LNCAP (cell line): ENCODE measurements around the gene SET.

Source experiments
- TF ChIP-seq, protein P1 (sequence below): fragments of 450-650 bp; IDR thresholded peaks from 2 replicates; pipeline ENCODE4 v1.5.1; 2017; ENCODE audit warnings: mild to moderate bottlenecking

The SET gene

DNA sequence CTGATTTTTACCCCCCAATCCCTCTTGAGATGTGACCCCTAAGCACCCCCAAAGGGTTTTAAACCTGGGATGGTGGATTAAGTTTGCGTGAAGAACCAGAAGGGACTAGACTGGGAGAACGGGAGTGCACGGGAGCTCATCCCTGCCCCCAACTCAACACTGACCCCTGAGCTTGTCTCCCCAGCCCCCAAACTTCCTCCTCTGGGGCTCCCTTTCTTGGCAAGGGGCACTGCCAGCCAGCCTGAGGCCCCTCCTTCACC is 5.0 kb upstream of the SET start:
- TF ChIP-seq, protein P1, sequence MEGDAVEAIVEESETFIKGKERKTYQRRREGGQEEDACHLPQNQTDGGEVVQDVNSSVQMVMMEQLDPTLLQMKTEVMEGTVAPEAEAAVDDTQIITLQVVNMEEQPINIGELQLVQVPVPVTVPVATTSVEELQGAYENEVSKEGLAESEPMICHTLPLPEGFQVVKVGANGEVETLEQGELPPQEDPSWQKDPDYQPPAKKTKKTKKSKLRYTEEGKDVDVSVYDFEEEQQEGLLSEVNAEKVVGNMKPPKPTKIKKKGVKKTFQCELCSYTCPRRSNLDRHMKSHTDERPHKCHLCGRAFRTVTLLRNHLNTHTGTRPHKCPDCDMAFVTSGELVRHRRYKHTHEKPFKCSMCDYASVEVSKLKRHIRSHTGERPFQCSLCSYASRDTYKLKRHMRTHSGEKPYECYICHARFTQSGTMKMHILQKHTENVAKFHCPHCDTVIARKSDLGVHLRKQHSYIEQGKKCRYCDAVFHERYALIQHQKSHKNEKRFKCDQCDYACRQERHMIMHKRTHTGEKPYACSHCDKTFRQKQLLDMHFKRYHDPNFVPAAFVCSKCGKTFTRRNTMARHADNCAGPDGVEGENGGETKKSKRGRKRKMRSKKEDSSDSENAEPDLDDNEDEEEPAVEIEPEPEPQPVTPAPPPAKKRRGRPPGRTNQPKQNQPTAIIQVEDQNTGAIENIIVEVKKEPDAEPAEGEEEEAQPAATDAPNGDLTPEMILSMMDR = no peak

DNA sequence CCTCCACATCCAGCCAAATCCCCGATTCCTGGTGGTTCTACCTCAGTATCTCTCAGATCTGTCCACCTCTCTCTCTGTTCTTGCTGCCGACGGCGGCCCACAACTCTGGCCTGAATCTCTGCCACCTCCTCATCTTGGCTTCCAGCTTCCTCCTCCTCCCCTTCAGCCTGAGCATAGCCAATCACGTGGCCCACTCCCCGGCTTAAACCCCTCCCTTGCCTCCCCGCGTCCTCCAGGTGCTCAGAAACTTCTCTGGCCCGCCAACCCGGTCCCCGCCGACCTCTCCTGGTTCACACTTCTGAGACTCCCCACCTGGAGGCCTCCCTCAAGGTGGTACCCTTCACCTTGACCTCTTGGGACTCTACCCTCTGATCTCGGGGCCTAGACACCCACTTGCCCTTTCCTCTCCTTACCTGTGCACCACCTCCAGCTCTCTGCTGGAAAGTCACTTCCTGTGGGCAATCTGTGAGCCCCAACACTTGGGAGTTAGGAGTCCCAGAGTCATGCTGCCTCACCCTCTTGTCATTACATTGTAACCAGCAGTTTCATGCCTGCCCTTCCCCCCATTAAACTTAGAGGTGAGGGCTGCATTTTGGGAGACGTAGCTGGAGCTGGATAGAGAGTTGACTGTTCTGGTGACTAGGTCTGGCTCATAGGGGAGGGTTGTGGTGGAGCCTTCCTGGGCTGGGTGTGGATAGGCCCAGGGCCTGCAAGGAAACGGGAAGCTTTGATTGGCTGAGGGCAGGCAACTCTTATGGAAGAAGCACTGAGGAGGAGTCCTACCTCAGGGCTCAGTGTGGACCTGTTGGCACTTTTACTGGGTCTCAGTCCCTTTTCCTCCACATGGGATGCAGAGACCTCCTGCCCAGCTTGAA is 4.5 kb upstream of the SET start:
- TF ChIP-seq, protein P1 = no peak

DNA sequence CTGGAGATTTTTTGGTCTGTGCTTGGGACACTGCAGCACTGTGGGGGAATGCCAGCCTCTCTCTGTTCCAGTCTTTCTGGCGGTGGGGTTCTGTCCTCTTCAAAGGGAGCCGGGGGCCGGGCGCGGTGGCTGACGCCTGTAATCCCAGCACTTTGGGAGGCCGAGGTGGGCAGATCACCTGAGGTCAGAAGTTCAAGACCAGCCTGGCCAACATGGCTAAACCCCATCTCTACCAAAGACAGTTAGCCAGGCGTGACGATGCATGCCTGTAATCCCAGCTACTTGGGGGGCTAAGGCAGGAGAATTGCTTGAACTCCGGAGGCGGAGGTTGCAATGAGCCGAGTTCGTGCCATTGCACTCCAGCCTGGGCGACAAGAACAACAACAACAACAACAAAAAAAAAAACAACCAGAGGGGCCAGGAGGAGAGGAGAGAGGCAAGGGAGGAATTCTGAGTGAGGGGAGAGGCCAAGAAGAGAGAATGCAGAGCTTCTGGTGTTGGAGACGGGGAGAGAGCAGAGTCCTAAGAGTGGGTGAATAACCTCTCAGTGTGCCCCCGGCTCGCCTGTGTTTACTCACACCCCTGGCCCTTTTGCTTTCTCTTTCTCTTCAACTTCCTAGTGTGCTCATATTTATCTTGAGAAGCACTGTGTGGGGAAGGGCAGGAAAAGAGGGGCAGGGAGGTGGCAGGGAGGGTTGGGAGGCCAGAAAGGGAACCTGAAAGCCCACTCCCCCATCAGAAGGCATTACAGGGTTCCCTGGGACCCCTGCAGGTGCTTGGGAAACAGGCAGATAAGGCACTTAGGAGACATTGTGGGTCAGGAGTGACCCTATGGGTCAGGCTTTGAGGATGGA is 3.2 kb upstream of the SET start:
- TF ChIP-seq, protein P1 = no peak

DNA sequence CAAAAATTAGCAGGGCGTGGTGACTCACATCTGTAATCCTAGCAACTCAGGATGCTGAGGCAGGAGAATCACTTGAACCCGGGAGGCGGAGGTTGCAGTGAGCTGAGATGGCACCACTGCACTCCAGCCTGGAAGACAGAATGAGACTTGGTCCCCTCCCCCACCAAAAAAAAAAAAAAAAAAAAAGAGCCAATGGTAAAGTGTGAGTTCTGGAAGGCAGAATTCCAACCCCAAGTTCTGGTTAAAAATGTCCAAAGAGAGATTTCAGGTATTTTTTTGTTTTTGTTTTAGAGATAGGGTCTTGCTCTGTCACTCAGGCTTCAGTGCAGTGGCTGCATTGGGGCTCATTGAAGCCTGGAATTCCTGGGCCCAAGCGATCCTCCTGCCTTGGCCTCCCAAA is 1.6 kb upstream of the SET start:
- TF ChIP-seq, protein P1 = no peak

DNA sequence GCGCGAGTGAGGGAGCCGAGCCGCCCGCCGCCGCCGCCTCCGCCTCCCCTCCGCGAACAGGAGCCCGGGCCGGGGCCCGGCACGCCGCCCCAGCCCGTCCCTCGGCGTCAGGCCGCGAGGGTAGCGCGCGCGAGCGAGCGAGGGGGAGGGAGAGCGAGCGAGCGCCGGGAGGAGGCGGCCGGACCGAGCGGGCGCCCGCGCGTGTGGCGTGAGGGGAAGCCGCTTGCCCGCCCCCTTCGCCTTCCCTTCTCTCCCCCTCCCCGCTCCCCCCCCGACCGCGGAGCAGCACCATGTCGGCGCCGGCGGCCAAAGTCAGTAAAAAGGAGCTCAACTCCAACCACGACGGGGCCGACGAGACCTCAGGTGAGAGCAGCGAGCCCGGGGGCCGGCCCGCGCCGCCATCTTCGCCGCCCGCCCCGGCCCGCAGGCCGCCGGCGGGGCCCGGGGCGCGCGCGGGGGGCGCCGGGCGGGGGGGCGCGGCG is 312 bp downstream of the SET start:
- TF ChIP-seq, protein P1 = no peak

DNA sequence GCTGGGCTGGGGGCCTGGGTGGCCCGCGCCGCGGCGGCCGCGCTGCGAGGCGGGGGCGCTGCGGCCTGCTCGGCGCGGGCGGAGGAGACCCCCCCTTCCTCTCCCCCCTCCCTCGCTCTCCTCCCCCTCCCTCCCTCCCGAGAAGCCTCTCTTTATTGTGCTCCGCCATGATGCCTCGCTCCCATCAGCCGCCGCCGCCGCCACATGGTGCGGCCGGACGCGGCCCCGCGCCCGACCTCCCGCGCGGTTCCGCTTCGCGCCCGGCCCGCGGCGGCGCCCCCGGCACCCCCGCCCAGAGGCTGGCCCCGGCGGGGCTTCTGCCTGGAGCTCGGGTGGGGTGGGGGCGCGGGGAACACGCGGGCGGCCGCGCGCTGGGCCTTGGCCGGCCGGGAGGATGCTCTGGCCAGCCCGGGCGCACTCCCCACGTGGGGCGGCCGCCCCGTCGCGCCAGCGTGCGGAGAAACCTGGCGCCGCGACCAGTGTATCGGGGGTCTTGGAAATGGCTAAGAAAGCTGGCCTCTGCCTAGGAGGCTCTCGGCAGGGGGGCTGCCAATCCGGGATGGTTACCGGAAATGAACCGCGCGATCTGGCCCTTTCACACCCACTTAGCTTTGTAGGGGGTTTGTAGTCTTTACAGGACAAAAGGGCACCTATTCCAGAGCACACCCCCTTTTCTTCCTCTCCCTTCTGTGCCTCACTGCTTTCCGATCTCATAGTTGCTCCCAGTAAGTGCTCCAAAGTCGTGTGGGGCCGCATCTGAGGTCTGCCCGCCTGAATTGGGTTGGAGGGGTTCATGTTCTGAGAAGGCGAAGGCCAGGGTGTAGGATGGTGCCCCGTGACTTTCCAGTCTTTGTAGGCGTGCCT is 1.0 kb downstream of the SET start:
- TF ChIP-seq, protein P1 = no peak

DNA sequence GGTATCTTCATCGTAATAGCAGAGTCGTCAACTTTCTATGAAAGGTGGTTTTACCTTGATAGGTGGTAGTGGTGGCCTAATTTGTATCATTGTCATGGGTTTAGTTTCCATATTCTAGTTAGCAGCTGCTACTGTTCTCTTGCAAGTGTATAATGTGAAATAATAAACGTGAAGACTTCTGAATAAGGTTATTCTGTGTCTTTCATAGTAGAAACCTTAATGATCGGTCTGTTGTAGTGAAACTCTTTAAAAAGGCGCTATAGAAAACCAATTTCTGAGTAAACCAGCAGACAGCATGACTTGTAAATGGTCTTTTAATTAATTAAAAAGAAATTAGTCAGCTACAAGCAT is 1.6 kb downstream of the SET start:
- TF ChIP-seq, protein P1 = no peak
